Adrenal gland (tissue), 12 donors: ENCODE measurements around the gene CCDC180. TPM values are rescaled to one million over a fixed set of nuclear protein-coding genes. Genes with fewer than 3 reads are reported as not detected.

ENCODE experiments used
- DNase-seq, 7 donors: peaks; one replicate each; pipeline ENCODE4 v3.0.0-alpha.2; 2019 to 2020
- H3K27ac ChIP-seq, 5 donors: fragments of 200-600 bp; sonication (generic) in 4 of 5; 1 replicate in 3 of 5; 2 replicates in 2 of 5; pipeline versions ENCODE4 v1.5.1 to v1.8.0; 2016 to 2020; ENCODE audit warnings: mild to moderate bottlenecking in 1 of 5
- H3K27me3 ChIP-seq: fragments of 200-600 bp; 2 replicates; pipeline ENCODE4 v1.8.0; 2021
- H3K36me3 ChIP-seq, 2 donors: fragments of 200-600 bp; replicated peaks in 1 of 2; 1 replicate in 1 of 2; 2 replicates in 1 of 2; pipeline versions ENCODE4 v1.5.1 to v1.8.0; 2018 to 2022
- H3K4me1 ChIP-seq, 2 donors: fragments of 200-600 bp; replicated peaks in 1 of 2; 1 replicate in 1 of 2; 2 replicates in 1 of 2; pipeline versions ENCODE4 v1.5.1 to v1.8.0; 2018 to 2021
- H3K4me3 ChIP-seq, 4 donors: fragments of 200-600 bp; sonication (generic) in 3 of 4; one replicate each; pipeline ENCODE4 v1.5.1; 2016 to 2018
- H3K9me3 ChIP-seq, 3 donors: fragments of 200-600 bp; sonication (generic) in 1 of 3; replicated peaks in 1 of 3; 1 replicate in 2 of 3; 2 replicates in 1 of 3; pipeline versions ENCODE4 v1.5.1 to v1.8.0; 2016 to 2021
- POLR2A ChIP-seq, 2 donors: fragments of 450-650 bp; IDR thresholded peaks; one replicate each; pipeline ENCODE4 v1.6.1; 2017; ENCODE audit warnings: antibody characterized with exemption in 2 of 2, mild to moderate bottlenecking in 2 of 2, moderate library complexity in 1 of 2
- WGBS, 4 donors: extraction: QIAGEN DNeasy Blood & Tissue Kit in 2 of 4; methylation state at CpG; one replicate each; pipeline versions ENCODE4 v1.1.5 to v1.1.7; 2013 to 2017; 5-methylcytosine and 5-hydroxymethylcytosine counted together
- intact Hi-C, 2 donors: fragments of 100-400 bp; cut with DNase I; formaldehyde crosslinking; loops; one replicate each; pipeline versions ENCODE4 v1.14.1 to v1.15.0; 2022 to 2023
- polyA plus RNA-seq, 3 donors: library from polyadenylated mRNA; stranded (reverse); fragments of 200-250 nt in 2 of 3; fragments of 350-450 nt in 1 of 3; fragmentation: Illumina TruSeq in 1 of 3; extraction: RNeasy Lipid Tissue Mini Kit (QIAGEN cat#74804) in 1 of 3; gene quantifications; one replicate each; pipeline ENCODE4 v1.2.3, GENCODE V29; 2013 to 2014
- total RNA-seq, 9 donors: library from RNA; depleted of rRNA in 4 of 9; stranded (reverse); fragments of >200 nt in 4 of 9; fragments of 120-200 nt in 1 of 9; fragmentation: NEBNext Ultra II Directional in 1 of 9; extraction: Animal tissue kit (Norgen Biotek cat#: 25700) in 1 of 9; gene quantifications; one replicate each; pipeline versions ENCODE4 v1.1.0 to v1.2.4, GENCODE V29; 2013 to 2023
- TF ChIP-seq, protein P1 (sequence below), 6 experiments: fragments of 450-650 bp in 4 of 6; fragments of 200-600 bp in 2 of 6; sonication (generic) in 1 of 6; IDR thresholded peaks; 1 replicate in 5 of 6; 2 replicates in 1 of 6; pipeline versions ENCODE4 v1.5.1 to v1.8.0; 2016 to 2021; ENCODE audit warnings: antibody characterized with exemption in 6 of 6, mild to moderate bottlenecking in 2 of 6, moderate library complexity in 1 of 6
- donor health status: healthy with polysubstance abuse.
- donor health status: Bipolar disorder and iron deficiency.
- donor health status: DM: yes; HTN: yes; CAD: no.
- donor health status: DM: no; HTN: no; CAD: no.
- donor health status: DM: no; HTN: no; CAD: no.
- donor health status: DM: yes; HTN: yes; CAD: no.

CCDC180 gene
- total and polyA plus RNA-seq, 12 donors = 1.2 to 18.4 (median 5.8) TPM

DNA sequence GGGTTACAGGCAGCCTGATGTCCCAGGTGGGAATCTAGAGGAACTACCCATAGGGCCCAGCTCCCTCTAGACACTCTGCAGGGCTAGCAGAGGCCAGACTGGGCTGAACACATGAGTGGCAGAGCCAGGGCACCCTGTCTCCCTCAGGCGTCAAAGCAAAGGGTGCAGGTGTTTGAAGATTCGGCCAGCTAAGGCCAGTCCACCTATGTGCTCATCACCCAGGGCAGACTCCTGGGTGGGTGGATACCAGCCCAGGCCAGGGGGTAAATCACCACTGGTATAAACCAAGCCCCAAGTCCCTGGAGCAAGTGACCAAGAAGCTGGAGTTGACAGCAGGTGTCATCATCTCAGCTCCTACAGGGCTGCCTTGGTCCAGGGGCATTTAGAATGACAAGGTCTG lies 3.4 kb downstream of the CCDC180 start:
- intact Hi-C loops = no loop called here
- peaks cover 5 to 12% of the 10 kb centered on the region in 2 donors for H3K4me1 ChIP-seq
- no peaks in the 10 kb centered on the region for H3K9me3 ChIP-seq
- no peaks in the 10 kb centered on the region for H3K27me3 ChIP-seq
- no peak overlapping the region for H3K4me3 ChIP-seq
- H3K27ac ChIP-seq = no peak overlapping the region
- TF ChIP-seq, protein P1, sequence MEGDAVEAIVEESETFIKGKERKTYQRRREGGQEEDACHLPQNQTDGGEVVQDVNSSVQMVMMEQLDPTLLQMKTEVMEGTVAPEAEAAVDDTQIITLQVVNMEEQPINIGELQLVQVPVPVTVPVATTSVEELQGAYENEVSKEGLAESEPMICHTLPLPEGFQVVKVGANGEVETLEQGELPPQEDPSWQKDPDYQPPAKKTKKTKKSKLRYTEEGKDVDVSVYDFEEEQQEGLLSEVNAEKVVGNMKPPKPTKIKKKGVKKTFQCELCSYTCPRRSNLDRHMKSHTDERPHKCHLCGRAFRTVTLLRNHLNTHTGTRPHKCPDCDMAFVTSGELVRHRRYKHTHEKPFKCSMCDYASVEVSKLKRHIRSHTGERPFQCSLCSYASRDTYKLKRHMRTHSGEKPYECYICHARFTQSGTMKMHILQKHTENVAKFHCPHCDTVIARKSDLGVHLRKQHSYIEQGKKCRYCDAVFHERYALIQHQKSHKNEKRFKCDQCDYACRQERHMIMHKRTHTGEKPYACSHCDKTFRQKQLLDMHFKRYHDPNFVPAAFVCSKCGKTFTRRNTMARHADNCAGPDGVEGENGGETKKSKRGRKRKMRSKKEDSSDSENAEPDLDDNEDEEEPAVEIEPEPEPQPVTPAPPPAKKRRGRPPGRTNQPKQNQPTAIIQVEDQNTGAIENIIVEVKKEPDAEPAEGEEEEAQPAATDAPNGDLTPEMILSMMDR (IDR thresholded peaks at IDR 0.05) = no peak
- no peak for TF ChIP-seq POLR2A (IDR thresholded peaks at IDR 0.05)
- no peaks in the 10 kb centered on the region for H3K36me3 ChIP-seq
- WGBS, 4 donors = 83 to 97% (median 94%) methylated on average over 1 to 2 of the region's 2 CpGs; no CpG with 5 or more reads in 1 of the 4 donors
- DNase-seq = no peak

DNA sequence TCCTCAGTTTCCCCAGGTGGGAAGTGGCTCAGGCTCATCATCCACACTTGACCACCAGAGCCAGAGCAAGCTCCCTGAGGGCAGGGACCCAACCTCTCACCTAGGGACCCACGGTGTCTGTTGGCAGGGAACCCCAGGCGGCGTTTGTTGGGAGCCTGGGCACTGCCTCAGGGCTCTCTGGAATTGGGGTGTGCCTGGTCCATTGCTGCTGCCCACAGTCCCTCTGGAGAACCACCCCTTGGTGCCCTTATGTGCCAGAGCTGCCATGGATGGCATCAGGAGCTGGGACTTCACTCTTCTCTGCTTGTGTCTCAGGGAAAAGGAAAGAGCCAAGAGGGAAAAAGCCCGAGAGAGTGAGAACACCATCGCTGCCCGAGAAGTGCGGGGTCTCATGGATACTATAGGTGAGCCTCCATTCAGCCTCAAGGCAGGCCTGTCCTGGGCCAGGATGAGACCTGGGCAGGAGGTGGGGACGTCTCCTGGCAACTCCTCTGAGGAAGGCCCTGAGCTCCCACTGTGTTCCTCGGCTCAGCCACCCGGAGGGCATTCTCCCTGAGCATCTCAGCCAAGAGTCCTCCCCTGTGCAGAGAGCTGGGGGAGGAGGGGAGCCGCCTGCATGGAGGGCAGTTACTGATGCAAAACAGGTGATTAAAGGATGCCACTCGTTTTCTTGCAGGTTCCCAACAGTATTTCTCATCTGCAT lies 4.5 kb downstream of the CCDC180 start:
- intact Hi-C loops = no loop called here
- H3K27ac ChIP-seq = no peak overlapping the region
- H3K9me3 ChIP-seq = no peaks in the 10 kb centered on the region
- no peaks in the 10 kb centered on the region for H3K27me3 ChIP-seq
- 84 to 91% (median 89%) methylated on average over 7 to 12 of the region's 12 CpGs for WGBS, 4 donors
- H3K4me1 ChIP-seq = peaks cover 5 to 10% of the 10 kb centered on the region in 2 donors
- no peaks in the 10 kb centered on the region for H3K36me3 ChIP-seq
- no peak overlapping the region for H3K4me3 ChIP-seq
- no peak for DNase-seq
- TF ChIP-seq, protein P1 (IDR thresholded peaks at IDR 0.05) = no peak
- TF ChIP-seq POLR2A (IDR thresholded peaks at IDR 0.05) = no peak

DNA sequence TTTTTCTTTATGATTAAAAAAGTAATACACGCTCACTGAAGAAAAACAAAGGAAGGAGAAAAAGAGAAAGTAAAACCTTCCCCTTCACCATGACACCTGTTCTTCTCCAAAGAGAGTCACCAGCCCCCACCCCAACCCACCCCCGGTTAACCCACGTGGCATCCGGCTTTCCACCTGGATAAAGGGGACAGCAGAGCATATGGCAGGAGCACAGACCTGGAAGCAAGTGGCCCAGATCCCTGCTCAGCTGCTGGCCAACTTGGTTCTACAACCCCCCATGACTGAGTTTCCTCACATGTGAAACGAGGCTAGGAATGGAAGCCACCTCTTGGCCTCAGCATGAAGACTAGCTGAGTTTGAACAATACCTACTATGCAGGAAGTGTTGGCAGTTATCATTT lies 5.1 kb downstream of the CCDC180 start:
- H3K36me3 ChIP-seq = no peaks in the 10 kb centered on the region
- H3K9me3 ChIP-seq = no peaks in the 10 kb centered on the region
- H3K27me3 ChIP-seq = no peaks in the 10 kb centered on the region
- no peak for TF ChIP-seq POLR2A (IDR thresholded peaks at IDR 0.05)
- TF ChIP-seq, protein P1 (IDR thresholded peaks at IDR 0.05) = no peak
- H3K4me3 ChIP-seq = no peak overlapping the region
- no peak for DNase-seq
- H3K4me1 ChIP-seq = peaks cover 0 to 4% of the 10 kb centered on the region in 2 donors
- H3K27ac ChIP-seq = no peak overlapping the region
- WGBS, 4 donors = 91 to 95% (median 93%) methylated on average over 5 of the region's 5 CpGs
- intact Hi-C loops = no loop called here

DNA sequence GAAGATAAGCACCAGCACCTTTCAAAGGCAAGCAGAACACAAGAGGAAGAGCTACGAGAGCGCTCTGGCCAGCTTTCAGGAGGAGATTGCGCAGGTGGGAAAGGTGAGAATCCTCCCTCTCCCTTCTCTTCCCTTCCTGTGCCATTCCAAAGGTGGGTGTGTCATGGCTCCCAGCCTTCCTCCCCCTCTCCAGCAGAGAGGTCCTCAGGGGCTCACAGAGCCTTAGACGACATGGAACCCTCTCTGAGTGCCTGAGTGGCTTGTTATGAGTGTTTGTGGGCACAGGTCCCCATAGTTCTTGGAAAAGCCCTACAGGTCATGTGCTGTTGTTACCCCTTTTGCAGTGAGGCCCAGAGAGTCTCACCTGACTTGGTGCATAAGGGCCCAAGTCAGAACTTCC lies 5.8 kb downstream of the CCDC180 start:
- intact Hi-C loops = no loop called here
- 93 to 100% (median 98%) methylated on average over 4 of the region's 4 CpGs for WGBS, 4 donors
- H3K36me3 ChIP-seq = no peaks in the 10 kb centered on the region

More for the DNA sequence above, 5.8 kb downstream of the CCDC180 start:
- no peaks in the 10 kb centered on the region for H3K9me3 ChIP-seq
- no peaks in the 10 kb centered on the region for H3K27me3 ChIP-seq
- TF ChIP-seq POLR2A (IDR thresholded peaks at IDR 0.05) = no peak
- TF ChIP-seq, protein P1 (IDR thresholded peaks at IDR 0.05) = no peak
- no peaks in the 10 kb centered on the region for H3K4me1 ChIP-seq
- DNase-seq = no peak
- H3K27ac ChIP-seq = no peak overlapping the region
- H3K4me3 ChIP-seq = no peak overlapping the region
